ENCODE measurements around the gene SYMPK. TPM values are rescaled to one million over a fixed set of nuclear protein-coding genes. Genes with fewer than 3 reads are reported as not detected.
"Not testable (repeated sequence)": the region's sequence is repeated elsewhere in the genome, so short reads cannot be mapped to it uniquely, and the experiment has no call there.

The SYMPK gene
- total RNA-seq, 1 donor from 2014 or later: 115 TPM

DNA sequence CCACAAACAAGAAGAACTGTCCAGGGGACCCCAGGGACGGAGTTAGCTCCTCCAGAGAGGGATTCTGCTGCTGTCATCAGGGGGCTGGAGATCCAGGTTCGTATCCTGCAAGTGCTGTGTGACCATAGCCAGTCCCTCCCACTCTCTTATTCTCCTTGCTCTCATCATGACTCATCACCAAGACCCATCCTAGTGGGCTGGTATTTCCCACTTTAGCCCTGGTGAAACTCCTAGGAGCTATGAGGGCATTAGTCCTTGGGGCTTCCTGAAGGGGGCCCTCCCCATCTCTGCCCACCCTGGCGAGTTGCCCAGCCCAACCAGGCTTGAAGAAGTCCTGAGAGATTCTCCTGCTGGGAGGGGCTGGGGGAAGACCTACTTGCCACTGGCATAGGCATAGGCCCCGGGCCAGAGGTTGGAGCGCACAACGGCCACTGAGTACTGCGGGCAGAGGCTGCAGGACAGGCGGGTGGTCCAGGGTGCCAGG is 62.8 kb downstream of the SYMPK start:
- DNase-seq (ENCODE audit: low read depth, low spot score): no peak
- TF ChIP-seq, protein P1, sequence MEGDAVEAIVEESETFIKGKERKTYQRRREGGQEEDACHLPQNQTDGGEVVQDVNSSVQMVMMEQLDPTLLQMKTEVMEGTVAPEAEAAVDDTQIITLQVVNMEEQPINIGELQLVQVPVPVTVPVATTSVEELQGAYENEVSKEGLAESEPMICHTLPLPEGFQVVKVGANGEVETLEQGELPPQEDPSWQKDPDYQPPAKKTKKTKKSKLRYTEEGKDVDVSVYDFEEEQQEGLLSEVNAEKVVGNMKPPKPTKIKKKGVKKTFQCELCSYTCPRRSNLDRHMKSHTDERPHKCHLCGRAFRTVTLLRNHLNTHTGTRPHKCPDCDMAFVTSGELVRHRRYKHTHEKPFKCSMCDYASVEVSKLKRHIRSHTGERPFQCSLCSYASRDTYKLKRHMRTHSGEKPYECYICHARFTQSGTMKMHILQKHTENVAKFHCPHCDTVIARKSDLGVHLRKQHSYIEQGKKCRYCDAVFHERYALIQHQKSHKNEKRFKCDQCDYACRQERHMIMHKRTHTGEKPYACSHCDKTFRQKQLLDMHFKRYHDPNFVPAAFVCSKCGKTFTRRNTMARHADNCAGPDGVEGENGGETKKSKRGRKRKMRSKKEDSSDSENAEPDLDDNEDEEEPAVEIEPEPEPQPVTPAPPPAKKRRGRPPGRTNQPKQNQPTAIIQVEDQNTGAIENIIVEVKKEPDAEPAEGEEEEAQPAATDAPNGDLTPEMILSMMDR (conservative IDR thresholded peaks at IDR 0.05): no peak
- Mint-ChIP-seq H3K4me1 (peaks cover 6% of the 10 kb centered on the region), H3K9me3 (no peaks in the 10 kb centered on the region), H3K36me3 (ENCODE audit: low read depth) (no peaks in the 10 kb centered on the region), H3K4me3 (no peak overlapping the region), H3K27ac (ENCODE audit: unreplicated experiment) (no peak overlapping the region), H3K27me3 (ENCODE audit: low read depth) (no peaks in the 10 kb centered on the region)

DNA sequence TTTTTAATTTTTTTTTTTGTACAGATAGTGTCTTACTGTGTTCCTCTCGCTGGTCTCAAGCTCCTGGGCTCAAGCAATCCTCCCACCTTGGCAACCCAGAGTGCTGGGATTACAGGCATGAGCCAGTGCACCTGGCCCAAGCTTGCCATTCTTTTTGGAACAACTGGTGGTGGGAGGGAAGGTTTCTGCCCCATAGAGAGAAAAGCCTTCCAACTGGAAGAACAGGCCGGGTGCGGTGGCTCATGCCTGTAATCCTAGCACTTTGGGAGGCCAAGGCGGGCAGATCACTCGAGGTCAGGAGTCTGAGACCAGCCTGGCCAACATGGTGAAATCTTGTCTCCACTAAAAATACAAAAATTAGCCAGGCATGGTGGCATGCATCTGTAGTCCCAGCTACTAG is 63.4 kb downstream of the SYMPK start:
- not testable (repeated sequence) for H3K27me3 Mint-ChIP-seq (ENCODE audit: low read depth); H3K4me3 Mint-ChIP-seq; H3K27ac Mint-ChIP-seq (ENCODE audit: unreplicated experiment)

DNA sequence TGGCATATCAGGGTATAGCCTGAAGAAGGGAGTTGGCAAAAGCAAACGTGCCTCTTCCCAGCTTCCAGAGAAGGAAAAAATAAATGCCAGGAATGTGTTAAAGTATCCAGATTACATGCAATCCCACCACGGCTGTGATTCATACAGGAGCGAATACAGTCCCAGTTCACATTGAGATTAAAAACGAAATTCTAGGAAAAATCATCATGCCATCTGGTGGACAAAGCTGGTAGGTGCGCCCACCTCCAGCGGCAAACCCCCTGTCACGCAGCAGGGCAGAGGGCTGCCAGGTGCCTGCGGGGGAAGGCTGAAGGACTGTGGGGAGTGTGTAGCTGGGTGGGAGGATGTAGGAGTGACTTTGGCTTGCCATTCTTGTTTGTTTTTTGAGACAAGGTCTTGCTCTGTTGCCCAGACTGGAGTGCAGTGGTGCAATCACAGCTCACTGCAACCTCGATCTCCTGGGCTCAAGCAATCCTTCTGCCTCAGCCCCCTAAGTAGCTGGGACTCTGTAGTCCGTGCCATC is 63.9 kb downstream of the SYMPK start:
- H3K36me3 Mint-ChIP-seq (ENCODE audit: low read depth): no peaks in the 10 kb centered on the region
- no peaks in the 10 kb centered on the region for H3K27me3 Mint-ChIP-seq (ENCODE audit: low read depth)
- peak; percentile 71 for DNase-seq (ENCODE audit: low read depth, low spot score)
- peak overlapping the region; percentile 63 for H3K4me3 Mint-ChIP-seq
- TF ChIP-seq, protein P1 (conservative IDR thresholded peaks at IDR 0.05): peak; percentile 84
- peaks cover 11% of the 10 kb centered on the region for H3K4me1 Mint-ChIP-seq
- H3K27ac Mint-ChIP-seq (ENCODE audit: unreplicated experiment): no peak overlapping the region
- H3K9me3 Mint-ChIP-seq: no peaks in the 10 kb centered on the region

More for the DNA sequence above, 63.4 kb downstream of the SYMPK start:
- not testable (repeated sequence) for H3K9me3 Mint-ChIP-seq; H3K36me3 Mint-ChIP-seq (ENCODE audit: low read depth); DNase-seq (ENCODE audit: low read depth, low spot score)
- H3K4me1 Mint-ChIP-seq: peaks cover 10% of the 10 kb centered on the region

DNA sequence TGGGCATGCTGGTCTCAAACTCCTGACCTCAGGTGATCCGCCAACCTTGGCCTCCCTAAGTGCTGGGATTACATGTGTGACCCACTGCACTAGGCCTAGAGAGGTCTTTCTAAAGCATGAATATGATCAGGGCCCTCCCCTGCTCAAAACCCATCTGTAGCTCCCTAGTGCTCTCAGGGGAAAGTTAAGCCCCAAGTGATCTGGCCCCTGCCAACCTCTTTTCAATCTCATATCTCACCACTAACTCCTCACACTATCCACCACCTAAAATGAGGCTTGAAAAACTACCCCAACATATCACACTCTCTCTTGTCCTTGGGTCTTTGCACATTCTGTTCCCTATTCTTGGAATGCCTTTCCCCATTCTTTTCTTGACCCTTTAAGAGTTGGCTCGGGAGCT is 68.3 kb downstream of the SYMPK start:
- Mint-ChIP-seq H3K9me3 (no peaks in the 10 kb centered on the region), H3K36me3 (ENCODE audit: low read depth) (peaks cover 3% of the 10 kb centered on the region), H3K27ac (ENCODE audit: unreplicated experiment) (peak overlapping the region; percentile 3), H3K27me3 (ENCODE audit: low read depth) (no peaks in the 10 kb centered on the region), H3K4me1 (peaks cover 39% of the 10 kb centered on the region), H3K4me3 (peak overlapping the region; percentile 9)
- TF ChIP-seq, protein P1 (conservative IDR thresholded peaks at IDR 0.05): no peak
- no peak for DNase-seq (ENCODE audit: low read depth, low spot score)

DNA sequence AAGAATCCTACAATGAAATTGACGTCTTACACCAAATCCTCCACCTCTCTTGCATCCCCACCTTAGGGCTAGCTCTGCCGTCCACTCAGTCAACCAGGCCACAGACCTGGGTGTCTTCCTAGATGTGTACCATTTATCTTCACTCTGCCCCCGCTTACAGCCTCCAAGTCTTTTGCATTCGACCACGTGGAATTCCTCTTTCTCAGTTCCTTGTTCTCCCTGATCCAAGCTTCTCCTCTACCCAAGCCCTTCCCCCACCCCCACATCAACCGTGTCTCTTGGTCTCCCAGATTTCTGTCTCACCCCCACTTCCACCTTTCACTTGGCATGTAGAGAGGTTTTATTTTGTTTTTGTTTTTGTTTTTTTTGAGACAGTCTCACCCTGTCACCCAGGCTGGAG is 69.1 kb downstream of the SYMPK start:
- Mint-ChIP-seq H3K36me3 (ENCODE audit: low read depth) (peaks cover 8% of the 10 kb centered on the region), H3K27ac (ENCODE audit: unreplicated experiment) (no peak overlapping the region), H3K4me3 (peak overlapping the region; percentile 95), H3K4me1 (peaks cover 35% of the 10 kb centered on the region), H3K9me3 (no peaks in the 10 kb centered on the region), H3K27me3 (ENCODE audit: low read depth) (no peaks in the 10 kb centered on the region)
- DNase-seq (ENCODE audit: low read depth, low spot score): no peak
- TF ChIP-seq, protein P1 (conservative IDR thresholded peaks at IDR 0.05): no peak

DNA sequence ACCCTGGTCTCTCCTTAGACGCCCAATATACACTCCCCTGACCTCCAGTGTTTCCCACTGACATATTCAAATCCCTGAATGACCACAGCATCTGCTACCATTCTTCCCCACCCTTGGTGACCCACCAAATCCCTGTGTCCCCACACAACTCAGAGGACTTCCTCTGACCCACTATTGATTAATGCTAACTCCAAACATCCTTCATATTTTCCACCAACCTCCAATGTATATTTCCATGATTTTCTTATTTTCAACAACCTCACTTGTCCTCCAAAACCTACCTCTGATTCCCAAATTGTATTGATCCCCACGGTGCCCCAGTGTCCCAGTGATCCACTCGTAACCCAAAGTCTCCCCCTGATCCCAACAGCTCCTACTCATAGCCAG is 69.8 kb downstream of the SYMPK start:
- DNase-seq (ENCODE audit: low read depth, low spot score): no peak
- H3K27me3 Mint-ChIP-seq (ENCODE audit: low read depth): no peaks in the 10 kb centered on the region
- H3K4me3 Mint-ChIP-seq: peak overlapping the region; percentile 95
- peaks cover 12% of the 10 kb centered on the region for H3K36me3 Mint-ChIP-seq (ENCODE audit: low read depth)
- H3K4me1 Mint-ChIP-seq: peaks cover 34% of the 10 kb centered on the region
- peak overlapping the region; percentile 97 for H3K27ac Mint-ChIP-seq (ENCODE audit: unreplicated experiment)
- no peaks in the 10 kb centered on the region for H3K9me3 Mint-ChIP-seq
- TF ChIP-seq, protein P1 (conservative IDR thresholded peaks at IDR 0.05): no peak
